ENCODE measurements around the gene PEAK1.

PEAK1 gene

DNA sequence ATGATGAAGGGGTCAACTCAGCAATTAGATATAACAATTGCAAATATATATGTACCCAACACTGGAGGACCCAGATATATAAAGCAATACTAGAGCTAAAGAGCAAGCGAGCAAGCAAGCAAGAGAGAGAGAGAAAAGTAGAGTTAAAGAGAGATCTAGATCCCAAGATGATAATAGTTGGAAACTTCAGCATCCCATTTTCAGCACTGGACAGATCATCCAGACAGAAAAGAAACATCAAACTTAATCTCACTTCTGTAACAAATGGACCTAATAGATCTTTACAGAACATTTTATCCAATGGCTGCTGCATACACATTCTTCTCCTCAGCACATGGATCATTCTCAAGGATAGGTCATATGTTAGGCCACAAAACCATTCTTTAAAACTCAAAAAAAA is 23.2 kb downstream of the PEAK1 start:
- Histone ChIP-seq H3K27me3 (ENCODE audit: insufficient read depth, poor library complexity, severe bottlenecking) (no peaks in the 10 kb centered on the region), H3K27ac (replicated peaks) (no peak overlapping the region), H3K4me3 (replicated peaks; ENCODE audit: insufficient read depth, low read length) (no peak overlapping the region)
- DNase-seq (ENCODE audit: low read depth in 1 of 2, low spot score in 1 of 2), result no peak
- TF ChIP-seq, protein P1, sequence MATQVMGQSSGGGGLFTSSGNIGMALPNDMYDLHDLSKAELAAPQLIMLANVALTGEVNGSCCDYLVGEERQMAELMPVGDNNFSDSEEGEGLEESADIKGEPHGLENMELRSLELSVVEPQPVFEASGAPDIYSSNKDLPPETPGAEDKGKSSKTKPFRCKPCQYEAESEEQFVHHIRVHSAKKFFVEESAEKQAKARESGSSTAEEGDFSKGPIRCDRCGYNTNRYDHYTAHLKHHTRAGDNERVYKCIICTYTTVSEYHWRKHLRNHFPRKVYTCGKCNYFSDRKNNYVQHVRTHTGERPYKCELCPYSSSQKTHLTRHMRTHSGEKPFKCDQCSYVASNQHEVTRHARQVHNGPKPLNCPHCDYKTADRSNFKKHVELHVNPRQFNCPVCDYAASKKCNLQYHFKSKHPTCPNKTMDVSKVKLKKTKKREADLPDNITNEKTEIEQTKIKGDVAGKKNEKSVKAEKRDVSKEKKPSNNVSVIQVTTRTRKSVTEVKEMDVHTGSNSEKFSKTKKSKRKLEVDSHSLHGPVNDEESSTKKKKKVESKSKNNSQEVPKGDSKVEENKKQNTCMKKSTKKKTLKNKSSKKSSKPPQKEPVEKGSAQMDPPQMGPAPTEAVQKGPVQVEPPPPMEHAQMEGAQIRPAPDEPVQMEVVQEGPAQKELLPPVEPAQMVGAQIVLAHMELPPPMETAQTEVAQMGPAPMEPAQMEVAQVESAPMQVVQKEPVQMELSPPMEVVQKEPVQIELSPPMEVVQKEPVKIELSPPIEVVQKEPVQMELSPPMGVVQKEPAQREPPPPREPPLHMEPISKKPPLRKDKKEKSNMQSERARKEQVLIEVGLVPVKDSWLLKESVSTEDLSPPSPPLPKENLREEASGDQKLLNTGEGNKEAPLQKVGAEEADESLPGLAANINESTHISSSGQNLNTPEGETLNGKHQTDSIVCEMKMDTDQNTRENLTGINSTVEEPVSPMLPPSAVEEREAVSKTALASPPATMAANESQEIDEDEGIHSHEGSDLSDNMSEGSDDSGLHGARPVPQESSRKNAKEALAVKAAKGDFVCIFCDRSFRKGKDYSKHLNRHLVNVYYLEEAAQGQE (IDR thresholded peaks at IDR 0.05; ENCODE audit: insufficient replicate concordance, low read depth), result peak; percentile 88
- no peak for TF ChIP-seq POLR2AphosphoS5 (IDR thresholded peaks at IDR 0.05; ENCODE audit: low read depth)

DNA sequence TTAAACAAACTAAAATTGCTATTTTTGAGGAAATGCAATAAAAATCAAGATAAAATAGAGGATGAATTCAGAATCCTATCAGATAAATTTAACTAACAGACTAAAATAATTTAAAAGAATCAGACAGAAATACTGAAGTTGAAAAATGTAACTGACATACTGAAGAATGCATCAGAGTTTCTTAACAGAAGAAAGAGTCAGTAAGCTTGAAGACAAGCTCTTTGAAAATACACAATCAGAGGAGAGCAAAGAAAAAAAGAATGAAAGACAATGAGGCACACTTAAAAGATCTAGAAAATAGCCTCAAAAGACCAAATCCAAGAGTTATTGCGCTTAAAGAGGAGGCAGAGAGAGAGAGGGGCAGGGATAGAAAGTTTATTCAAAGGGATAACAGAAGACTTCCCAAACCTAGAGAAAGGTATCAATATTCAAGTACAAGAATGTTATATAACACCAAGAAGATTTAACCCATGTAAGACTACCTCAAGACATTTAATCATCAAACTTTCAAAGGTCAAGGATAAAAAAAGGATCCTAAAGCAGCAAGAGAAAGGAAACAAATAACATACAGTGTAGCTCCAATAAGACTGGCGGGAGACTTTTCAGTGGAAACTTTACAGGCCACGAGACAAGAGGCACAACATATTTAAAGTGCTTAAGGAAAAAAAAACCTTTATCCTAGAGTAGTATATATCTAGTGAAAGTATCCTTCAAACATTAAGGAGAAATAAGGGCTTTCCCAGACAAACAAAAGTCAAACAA is 24.7 kb downstream of the PEAK1 start:
- no peaks in the 10 kb centered on the region for H3K27me3 ChIP-seq (ENCODE audit: insufficient read depth, poor library complexity, severe bottlenecking)
- no peak for DNase-seq (ENCODE audit: low read depth in 1 of 2, low spot score in 1 of 2)
- TF ChIP-seq, protein P2, sequence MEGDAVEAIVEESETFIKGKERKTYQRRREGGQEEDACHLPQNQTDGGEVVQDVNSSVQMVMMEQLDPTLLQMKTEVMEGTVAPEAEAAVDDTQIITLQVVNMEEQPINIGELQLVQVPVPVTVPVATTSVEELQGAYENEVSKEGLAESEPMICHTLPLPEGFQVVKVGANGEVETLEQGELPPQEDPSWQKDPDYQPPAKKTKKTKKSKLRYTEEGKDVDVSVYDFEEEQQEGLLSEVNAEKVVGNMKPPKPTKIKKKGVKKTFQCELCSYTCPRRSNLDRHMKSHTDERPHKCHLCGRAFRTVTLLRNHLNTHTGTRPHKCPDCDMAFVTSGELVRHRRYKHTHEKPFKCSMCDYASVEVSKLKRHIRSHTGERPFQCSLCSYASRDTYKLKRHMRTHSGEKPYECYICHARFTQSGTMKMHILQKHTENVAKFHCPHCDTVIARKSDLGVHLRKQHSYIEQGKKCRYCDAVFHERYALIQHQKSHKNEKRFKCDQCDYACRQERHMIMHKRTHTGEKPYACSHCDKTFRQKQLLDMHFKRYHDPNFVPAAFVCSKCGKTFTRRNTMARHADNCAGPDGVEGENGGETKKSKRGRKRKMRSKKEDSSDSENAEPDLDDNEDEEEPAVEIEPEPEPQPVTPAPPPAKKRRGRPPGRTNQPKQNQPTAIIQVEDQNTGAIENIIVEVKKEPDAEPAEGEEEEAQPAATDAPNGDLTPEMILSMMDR (IDR thresholded peaks at IDR 0.05; ENCODE audit: insufficient read depth, low read length), result no peak
- TF ChIP-seq, protein P1 (IDR thresholded peaks at IDR 0.05; ENCODE audit: insufficient replicate concordance, low read depth), result no peak
- no peak for TF ChIP-seq SPI1 (IDR thresholded peaks at IDR 0.05; ENCODE audit: borderline replicate concordance, low read depth)
- TF ChIP-seq POLR2AphosphoS5 (IDR thresholded peaks at IDR 0.05; ENCODE audit: low read depth), result no peak
- no peak for TF ChIP-seq GABPA (IDR thresholded peaks at IDR 0.05; ENCODE audit: low read depth)
- no peak overlapping the region for H3K27ac ChIP-seq (replicated peaks)
- H3K4me3 ChIP-seq (replicated peaks; ENCODE audit: insufficient read depth, low read length), result no peak overlapping the region

DNA sequence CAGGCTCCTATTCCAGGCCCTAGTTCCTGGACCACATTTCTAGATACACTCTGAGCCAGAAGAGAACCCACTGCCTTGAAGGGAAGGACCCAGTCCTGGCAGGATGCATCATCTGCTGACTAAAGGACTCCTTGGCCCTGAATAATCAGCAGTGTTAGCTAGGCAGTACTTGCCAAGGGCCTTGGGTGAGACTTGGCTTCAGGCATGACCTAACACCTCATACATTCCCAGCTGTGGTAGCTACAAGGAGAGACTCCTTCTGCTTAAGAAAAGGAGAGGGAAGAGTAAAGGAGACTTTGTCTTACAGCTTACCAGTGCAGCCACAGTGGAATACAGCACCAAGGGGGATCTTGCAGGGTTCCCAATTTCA is 26.4 kb downstream of the PEAK1 start:
- no peak for DNase-seq (ENCODE audit: low read depth in 1 of 2, low spot score in 1 of 2)
- Histone ChIP-seq H3K4me3 (replicated peaks; ENCODE audit: insufficient read depth, low read length) (no peak overlapping the region), H3K27ac (replicated peaks) (no peak overlapping the region), H3K27me3 (ENCODE audit: insufficient read depth, poor library complexity, severe bottlenecking) (no peaks in the 10 kb centered on the region)
- TF ChIP-seq GABPA (IDR thresholded peaks at IDR 0.05; ENCODE audit: low read depth), result no peak
- TF ChIP-seq POLR2AphosphoS5 (IDR thresholded peaks at IDR 0.05; ENCODE audit: low read depth), result no peak
- TF ChIP-seq, protein P2 (IDR thresholded peaks at IDR 0.05; ENCODE audit: insufficient read depth, low read length), result no peak
- TF ChIP-seq, protein P1 (IDR thresholded peaks at IDR 0.05; ENCODE audit: insufficient replicate concordance, low read depth), result no peak
- no peak for TF ChIP-seq SPI1 (IDR thresholded peaks at IDR 0.05; ENCODE audit: borderline replicate concordance, low read depth)
